ENCODE results near the gene LENG1.

Gene LENG1

GRCh38 chr19:54162241-54162805, 2.8 kb upstream of the LENG1 start:
- DNase-seq, result no peak

- no peak for DNase-seq
Measured at GRCh38 chr19:54160854-54161253, 1.3 kb upstream of the LENG1 start.

GRCh38 chr19:54160182-54160811, 776 bp upstream of the LENG1 start:
- no peak for DNase-seq

GRCh38 chr19:54158812-54159351, 639 bp downstream of the LENG1 start:
- no peak for DNase-seq

GRCh38 chr19:54156953-54157352, 2.6 kb downstream of the LENG1 start:
- DNase-seq, result no peak

GRCh38 chr19:54156490-54156889, 3.0 kb downstream of the LENG1 start:
- DNase-seq, result no peak

GRCh38 chr19:54155694-54156093, 3.8 kb downstream of the LENG1 start:
- no peak for DNase-seq

- no peak for DNase-seq
Measured at GRCh38 chr19:54154603-54155345, 4.7 kb downstream of the LENG1 start.

- DNase-seq, result no peak
Measured at GRCh38 chr19:54153731-54154326, 5.7 kb downstream of the LENG1 start.

- no peak for DNase-seq
Measured at GRCh38 chr19:54152878-54153524, 6.5 kb downstream of the LENG1 start.

GRCh38 chr19:54152267-54152666, 7.3 kb downstream of the LENG1 start:
- no peak for DNase-seq

- DNase-seq, result no peak
Measured at GRCh38 chr19:54151362-54152035, 8.0 kb downstream of the LENG1 start.

- no peak for DNase-seq
Measured at GRCh38 chr19:54149021-54149812, 10.3 kb downstream of the LENG1 start.

- no peak for DNase-seq
Measured at GRCh38 chr19:54148158-54148557, 11.4 kb downstream of the LENG1 start.

GRCh38 chr19:54147676-54148075, 11.8 kb downstream of the LENG1 start:
- DNase-seq, result no peak

GRCh38 chr19:54145541-54146158, 13.9 kb downstream of the LENG1 start:
- DNase-seq, result no peak

- no peak for DNase-seq
Measured at GRCh38 chr19:54142166-54142780, 17.2 kb downstream of the LENG1 start.

- DNase-seq, result no peak
Measured at GRCh38 chr19:54141356-54141755, 18.2 kb downstream of the LENG1 start.

- no peak for DNase-seq
Measured at GRCh38 chr19:54138489-54139256, 20.8 kb downstream of the LENG1 start.
